HEK293 (cell line): ENCODE results near the gene BCDIN3D.

Experiments
- FEZF1 ChIP-seq: fragments of 450-650 bp; formaldehyde crosslinking; IDR thresholded peaks from 2 replicates; pipeline ENCODE4 v1.5.1; 2016; ENCODE audit warnings: missing biosample characterization, missing genetic modification characterization
- GFI1B ChIP-seq: fragments of 450-650 bp; formaldehyde crosslinking; IDR thresholded peaks from 2 replicates; pipeline ENCODE4 v1.5.1; 2016; ENCODE audit warnings: missing biosample characterization, missing genetic modification characterization
- GLIS2 ChIP-seq: fragments of 450-650 bp; formaldehyde crosslinking; IDR thresholded peaks from 2 replicates; pipeline ENCODE4 v1.5.1; 2016; ENCODE audit warnings: missing biosample characterization, missing genetic modification characterization
- HIC1 ChIP-seq: fragments of 450-650 bp; formaldehyde crosslinking; IDR thresholded peaks from 2 replicates; pipeline ENCODE4 v1.5.1; 2016; ENCODE audit warnings: missing biosample characterization, missing genetic modification characterization
- HOXA7 ChIP-seq: sonication (generic); formaldehyde crosslinking; IDR thresholded peaks from 2 replicates; pipeline ENCODE4 v1.8.1; 2022; ENCODE audit warnings: missing genetic modification reagents, borderline replicate concordance
- KLF7 ChIP-seq: fragments of 450-650 bp; formaldehyde crosslinking; IDR thresholded peaks from 2 replicates; pipeline ENCODE4 v1.5.1; 2016; ENCODE audit warnings: missing biosample characterization, missing genetic modification characterization, borderline replicate concordance
- MZF1 ChIP-seq: fragments of 450-650 bp; formaldehyde crosslinking; IDR thresholded peaks from 2 replicates; pipeline ENCODE4 v1.5.1; 2017; ENCODE audit warnings: missing biosample characterization, missing genetic modification characterization, borderline replicate concordance
- REPIN1 ChIP-seq: fragments of 450-650 bp; formaldehyde crosslinking; IDR thresholded peaks from 2 replicates; pipeline ENCODE4 v1.5.1; 2017; ENCODE audit warnings: missing biosample characterization, missing genetic modification characterization, low read depth
- REST ChIP-seq: fragments of 450-650 bp; formaldehyde crosslinking; IDR thresholded peaks from 2 replicates; pipeline ENCODE4 v1.5.1; 2016; ENCODE audit warnings: missing biosample characterization, missing genetic modification characterization
- ZBTB11 ChIP-seq: fragments of 450-650 bp; formaldehyde crosslinking; conservative IDR thresholded peaks from 2 replicates; pipeline ENCODE4 v1.5.1; 2016; ENCODE audit warnings: low read depth, missing biosample characterization, missing genetic modification characterization
- ZBTB20 ChIP-seq: fragments of 450-650 bp; formaldehyde crosslinking; IDR thresholded peaks from 2 replicates; pipeline ENCODE4 v1.5.1; 2016; ENCODE audit warnings: missing biosample characterization, missing genetic modification characterization
- ZBTB48 ChIP-seq: fragments of 450-650 bp; formaldehyde crosslinking; IDR thresholded peaks from 2 replicates; pipeline ENCODE4 v1.5.1; 2016; ENCODE audit warnings: missing biosample characterization, missing genetic modification characterization
- ZNF132 ChIP-seq: fragments of 450-650 bp; formaldehyde crosslinking; IDR thresholded peaks from 2 replicates; pipeline ENCODE4 v1.5.1; 2017; ENCODE audit warnings: missing biosample characterization, missing genetic modification characterization, borderline replicate concordance
- ZNF146 ChIP-seq: fragments of 450-650 bp; formaldehyde crosslinking; IDR thresholded peaks from 2 replicates; pipeline ENCODE4 v1.5.1; 2016; ENCODE audit warnings: missing biosample characterization, missing genetic modification characterization
- ZNF169 ChIP-seq: fragments of 450-650 bp; formaldehyde crosslinking; IDR thresholded peaks from 2 replicates; pipeline ENCODE4 v1.5.1; 2016; ENCODE audit warnings: missing biosample characterization, missing genetic modification characterization
- ZNF239 ChIP-seq: fragments of 450-650 bp; formaldehyde crosslinking; IDR thresholded peaks from 2 replicates; pipeline ENCODE4 v1.5.1; 2016; ENCODE audit warnings: missing biosample characterization, missing genetic modification characterization
- ZNF341 ChIP-seq: fragments of 450-650 bp; formaldehyde crosslinking; IDR thresholded peaks from 2 replicates; pipeline ENCODE4; 2016; ENCODE audit warnings: low read depth, missing biosample characterization, missing genetic modification characterization
- ZNF354C ChIP-seq: fragments of 450-650 bp; formaldehyde crosslinking; IDR thresholded peaks from 2 replicates; pipeline ENCODE4 v1.5.1; 2016; ENCODE audit warnings: missing biosample characterization, missing genetic modification characterization, low read depth, borderline replicate concordance
- ZNF394 ChIP-seq: fragments of 450-650 bp; formaldehyde crosslinking; IDR thresholded peaks from 2 replicates; pipeline ENCODE4 v1.5.1; 2016; ENCODE audit warnings: missing biosample characterization, missing genetic modification characterization, mild to moderate bottlenecking, moderate library complexity, borderline replicate concordance
- ZNF416 ChIP-seq: fragments of 450-650 bp; formaldehyde crosslinking; IDR thresholded peaks from 2 replicates; pipeline ENCODE4 v1.5.1; 2016; ENCODE audit warnings: missing biosample characterization, missing genetic modification characterization
- ZNF48 ChIP-seq: fragments of 450-650 bp; formaldehyde crosslinking; IDR thresholded peaks from 2 replicates; pipeline ENCODE4 v1.5.1; 2016; ENCODE audit warnings: missing biosample characterization, missing genetic modification characterization
- ZNF513 ChIP-seq: fragments of 450-650 bp; IDR thresholded peaks from 2 replicates; pipeline ENCODE4 v1.5.1; 2018; ENCODE audit warnings: missing biosample characterization, missing genetic modification characterization
- ZNF514 ChIP-seq: fragments of 450-650 bp; formaldehyde crosslinking; IDR thresholded peaks from 2 replicates; pipeline ENCODE4 v1.5.1; 2016; ENCODE audit warnings: missing biosample characterization, missing genetic modification characterization
- ZNF548 ChIP-seq: fragments of 450-650 bp; formaldehyde crosslinking; IDR thresholded peaks from 2 replicates; pipeline ENCODE4 v1.5.1; 2016; ENCODE audit warnings: missing biosample characterization, missing genetic modification characterization
- ZNF560 ChIP-seq: fragments of 450-650 bp; formaldehyde crosslinking; IDR thresholded peaks from 2 replicates; pipeline ENCODE4 v1.5.1; 2017; ENCODE audit warnings: missing biosample characterization, missing genetic modification characterization, borderline replicate concordance
- ZNF580 ChIP-seq: fragments of 450-650 bp; formaldehyde crosslinking; IDR thresholded peaks from 2 replicates; pipeline ENCODE4 v1.5.1; 2016; ENCODE audit warnings: missing biosample characterization, missing genetic modification characterization
- ZNF623 ChIP-seq: fragments of 450-650 bp; formaldehyde crosslinking; IDR thresholded peaks from 2 replicates; pipeline ENCODE4 v1.5.1; 2016; ENCODE audit warnings: missing biosample characterization, missing genetic modification characterization
- ZNF707 ChIP-seq: fragments of 450-650 bp; formaldehyde crosslinking; IDR thresholded peaks from 2 replicates; pipeline ENCODE4 v1.5.1; 2016; ENCODE audit warnings: missing biosample characterization, missing genetic modification characterization
- ZNF747 ChIP-seq: fragments of 450-650 bp; formaldehyde crosslinking; IDR thresholded peaks from 2 replicates; pipeline ENCODE4 v1.5.1; 2016; ENCODE audit warnings: missing biosample characterization, missing genetic modification characterization
- ZNF776 ChIP-seq: fragments of 450-650 bp; formaldehyde crosslinking; IDR thresholded peaks from 2 replicates; pipeline ENCODE4 v1.5.0; 2017; ENCODE audit warnings: missing biosample characterization, missing genetic modification characterization, borderline replicate concordance

BCDIN3D gene

GRCh38 chr12:49842519-49843352, at the start of gene BCDIN3D (continued):
- no peak for TF ChIP-seq ZNF623 (tag by site-specific recombination)
- TF ChIP-seq ZBTB20 (tag by site-specific recombination), result peak; percentile 97
- TF ChIP-seq GLIS2, result peak; percentile 78
- no peak for TF ChIP-seq KLF7 (tag by site-specific recombination)
- TF ChIP-seq REPIN1, result no peak
- no peak for TF ChIP-seq MZF1
- TF ChIP-seq ZNF513, result no peak
- peak; percentile 96 for TF ChIP-seq REST (tag by site-specific recombination)
- no peak for TF ChIP-seq ZNF747 (tag by site-specific recombination)
- TF ChIP-seq ZNF394, result no peak; the same call in 1 of the 2 replicates
- TF ChIP-seq ZNF514, result no peak
- TF ChIP-seq FEZF1 (tag by site-specific recombination), result no peak
- TF ChIP-seq ZNF707 (tag by site-specific recombination), result no peak
- TF ChIP-seq ZNF132, result no peak
- TF ChIP-seq ZNF341 (tag by site-specific recombination), result peak; percentile 97
- TF ChIP-seq ZNF146 (tag by site-specific recombination), result no peak
- TF ChIP-seq ZBTB11 (tag by site-specific recombination), result peak; percentile 96
- no peak for TF ChIP-seq HOXA7 (CRISPR knock-in tag)
- no peak for TF ChIP-seq ZNF169 (tag by site-specific recombination)
- no peak for TF ChIP-seq ZNF416 (tag by site-specific recombination)
- TF ChIP-seq ZNF354C (tag by site-specific recombination), result no peak
- no peak for TF ChIP-seq ZNF776 (tag by site-specific recombination)
- no peak for TF ChIP-seq ZNF239
- no peak for TF ChIP-seq ZNF548 (tag by site-specific recombination)
- TF ChIP-seq ZBTB48 (tag by site-specific recombination), result no peak
- no peak for TF ChIP-seq ZNF48 (tag by site-specific recombination)
- peak; percentile 57; the same call in 1 of the 2 replicates for TF ChIP-seq HIC1 (tag by site-specific recombination)
- no peak for TF ChIP-seq ZNF560 (tag by site-specific recombination)
- TF ChIP-seq GFI1B (tag by site-specific recombination), result no peak
- 0 out of 2 replicates have a peak, but pooled peaks have one; percentile 6 for TF ChIP-seq ZNF580 (tag by site-specific recombination)
